Hepatic stellate cell (primary cell): ENCODE results near the gene DR1.
"Not testable (repeated sequence)": the region's sequence is repeated elsewhere in the genome, so short reads cannot be mapped to it uniquely, and the experiment has no call there.

Source experiments
- DNase-seq: peaks from one replicate; pipeline ENCODE4 v3.0.0; 2011; ENCODE audit warnings: low spot score

The DR1 gene

DNA sequence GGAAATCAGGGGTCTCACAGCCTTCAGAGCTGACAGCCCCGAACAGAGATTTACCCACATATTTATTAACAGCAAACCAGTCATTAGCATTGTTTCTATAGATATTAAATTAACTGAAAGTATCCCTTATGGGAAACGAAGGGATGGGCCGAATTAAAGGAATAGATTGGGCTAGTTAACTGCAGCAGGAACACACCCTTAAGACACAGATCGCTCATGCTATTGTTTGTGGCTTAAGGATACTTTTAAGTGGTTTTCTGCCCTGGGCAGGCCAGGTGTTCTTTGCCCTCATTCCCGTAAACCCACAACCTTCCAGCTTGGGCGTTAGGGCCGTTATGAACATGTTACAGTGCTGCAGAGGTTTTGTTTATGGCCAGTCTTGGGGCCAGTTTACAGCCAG, 40.6 kb downstream of the DR1 start:
- DNase-seq = not testable (repeated sequence)

DNA sequence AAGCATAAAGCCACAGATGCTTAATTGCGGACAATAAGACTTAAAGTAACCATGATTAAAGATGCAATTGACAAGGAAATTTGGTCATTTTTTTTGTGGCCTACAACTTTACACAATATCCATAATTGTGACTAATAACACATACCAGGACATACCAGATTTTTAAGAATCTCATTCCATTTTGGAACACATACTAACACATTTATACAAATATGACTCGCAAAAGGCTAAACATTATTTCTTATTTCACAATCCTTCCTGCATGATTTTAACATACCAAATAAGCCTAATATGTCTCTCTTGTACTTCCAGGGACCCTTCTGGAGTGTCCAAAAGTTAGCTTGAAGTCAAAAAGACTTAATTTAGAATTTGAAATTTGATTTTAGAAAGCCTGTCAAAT, 48.8 kb downstream of the DR1 start:
- DNase-seq = no peak

GRCh38 chr1:93395195-93395594, 49.5 kb downstream of the DR1 start:
- no peak for DNase-seq

- DNase-seq = no peak
Measured at GRCh38 chr1:93399781-93400180, 54.1 kb downstream of the DR1 start.

DNA sequence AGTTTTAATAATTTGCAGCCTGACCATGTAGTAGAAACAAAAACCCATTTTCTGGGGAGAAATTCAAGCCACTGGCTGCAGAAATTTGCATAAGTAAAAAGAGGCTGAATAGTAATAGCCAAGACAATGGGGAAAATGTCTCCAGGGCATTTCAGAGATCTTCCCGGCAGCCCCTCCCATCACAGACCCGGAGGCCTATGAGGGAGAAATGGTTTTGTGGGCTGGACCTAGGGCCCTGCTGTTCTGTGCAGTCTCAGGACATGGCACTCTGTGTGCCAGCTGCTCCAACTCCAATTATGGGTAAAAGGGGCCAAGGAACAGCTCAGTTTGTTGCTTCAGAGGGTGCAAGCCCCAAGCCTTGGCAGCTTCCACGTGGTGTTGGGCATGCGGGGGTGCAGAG, 62.5 kb downstream of the DR1 start:
- DNase-seq = no peak

GRCh38 chr1:93411000-93411399, 65.3 kb downstream of the DR1 start:
- DNase-seq = no peak

DNA sequence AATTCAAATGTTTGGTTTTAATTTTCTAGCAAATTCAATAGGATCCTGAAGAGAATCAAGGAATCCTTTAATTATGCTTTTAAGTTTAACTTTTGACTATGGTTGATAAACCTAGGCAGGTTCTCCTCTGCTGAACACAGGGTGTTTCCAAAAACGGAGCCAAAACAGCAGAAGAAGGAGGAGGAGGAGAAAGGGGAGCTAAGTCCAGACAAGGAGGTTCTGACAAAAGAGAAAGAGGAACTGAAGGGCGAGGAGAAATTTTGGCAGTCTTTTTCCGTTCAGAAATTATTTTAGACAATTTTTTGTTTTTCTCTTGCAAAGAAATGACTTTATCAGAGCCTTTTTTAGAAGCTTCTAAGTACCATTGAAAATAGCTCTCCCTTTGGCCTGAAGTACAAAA, 69.0 kb downstream of the DR1 start:
- DNase-seq = no peak

DNA sequence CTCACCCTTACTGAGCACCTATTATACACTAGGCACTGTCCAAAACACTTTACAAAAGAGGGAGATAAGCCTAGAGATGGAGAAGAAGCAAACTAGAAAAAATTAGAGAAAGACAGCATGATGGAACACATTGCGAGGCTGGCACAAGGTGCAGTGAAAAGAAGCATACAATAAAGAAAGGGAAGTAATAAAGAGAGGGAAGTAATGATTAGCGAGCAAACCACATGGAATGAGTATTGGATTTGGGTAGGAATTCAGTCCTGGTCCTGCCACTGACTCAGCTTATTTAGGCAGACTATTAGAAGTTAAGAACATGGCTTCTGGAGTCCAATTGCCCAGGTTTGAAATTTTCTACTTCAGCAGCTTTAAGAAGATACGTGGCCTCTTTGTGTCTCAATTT, 69.6 kb downstream of the DR1 start:
- no peak for DNase-seq

DNA sequence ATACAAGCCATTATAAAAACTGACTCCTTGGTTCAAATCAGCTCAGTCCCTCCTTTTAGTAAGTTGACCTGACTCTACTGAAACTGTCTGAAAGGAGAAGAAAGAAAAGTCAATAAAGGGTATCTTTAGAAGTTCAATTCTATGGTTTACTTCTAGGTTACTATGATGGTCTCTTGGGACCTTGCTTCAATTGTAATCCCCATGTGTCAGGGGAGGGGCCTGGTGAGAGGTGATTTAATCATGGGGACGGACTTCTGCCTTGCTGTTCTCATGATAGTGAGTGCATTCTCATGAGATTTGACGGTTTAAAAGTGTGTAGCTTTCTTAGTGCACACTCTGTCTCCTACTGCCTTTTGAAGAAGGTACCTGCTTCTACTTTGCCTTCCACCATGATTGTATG, 70.5 kb downstream of the DR1 start:
- no peak for DNase-seq
